Midbrain (tissue), 1 donor: Measurements from ENCODE around the gene COL27A1.
"Not testable (repeated sequence)": the region's sequence is repeated elsewhere in the genome, so short reads cannot be mapped to it uniquely, and the experiment has no call there.

ENCODE experiments used
- DNase-seq: peaks from one replicate; lab custom pipeline; 2025; lab: John Stamatoyannopoulos, UW

COL27A1 gene

DNA sequence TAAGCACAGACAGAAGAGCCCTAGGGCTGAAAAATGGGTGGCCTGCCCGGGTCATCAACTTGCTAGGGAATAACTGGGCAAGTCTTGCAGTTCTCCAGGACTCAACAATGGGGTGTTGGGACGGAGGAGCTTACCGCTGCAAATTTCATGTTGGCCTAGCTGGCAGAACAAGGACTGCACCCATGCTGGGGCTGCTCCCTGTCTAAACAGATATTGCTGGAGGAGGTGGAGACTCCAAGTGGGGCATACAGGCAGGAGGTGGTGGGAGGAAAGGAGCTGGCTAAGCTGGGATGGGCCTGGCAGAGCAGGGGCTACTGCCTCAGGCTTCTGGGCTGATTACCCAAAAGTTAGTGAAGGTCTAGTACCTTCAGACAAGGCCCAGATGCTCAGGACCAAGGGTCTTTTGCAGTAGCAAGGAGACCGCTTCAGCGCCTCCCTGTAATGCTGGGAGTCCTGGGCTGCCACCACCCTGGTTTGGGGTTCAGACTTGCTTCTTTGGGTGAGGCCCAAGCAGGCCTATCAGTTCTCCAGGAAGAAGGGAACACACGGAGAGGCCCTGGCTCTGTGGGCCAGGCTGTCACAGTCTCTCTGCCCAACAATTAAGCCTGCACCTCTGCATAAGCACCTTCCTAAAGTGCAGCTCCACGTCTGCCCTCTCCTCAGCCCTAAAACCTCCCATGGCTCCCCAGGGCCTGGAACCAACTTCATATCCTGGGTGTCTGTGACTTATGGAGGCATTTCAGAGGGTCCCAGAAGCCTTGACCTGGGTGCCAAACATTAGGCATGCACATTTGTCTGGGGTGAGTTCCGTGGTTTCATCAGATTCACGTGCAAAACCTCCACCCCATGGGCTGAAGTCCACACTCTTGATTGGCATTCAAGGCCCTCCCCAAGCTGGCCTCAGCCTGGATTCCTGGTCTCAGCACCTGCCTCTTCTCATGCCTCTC, 32.0 kb upstream of the COL27A1 start:
- DNase-seq = no peak

DNA sequence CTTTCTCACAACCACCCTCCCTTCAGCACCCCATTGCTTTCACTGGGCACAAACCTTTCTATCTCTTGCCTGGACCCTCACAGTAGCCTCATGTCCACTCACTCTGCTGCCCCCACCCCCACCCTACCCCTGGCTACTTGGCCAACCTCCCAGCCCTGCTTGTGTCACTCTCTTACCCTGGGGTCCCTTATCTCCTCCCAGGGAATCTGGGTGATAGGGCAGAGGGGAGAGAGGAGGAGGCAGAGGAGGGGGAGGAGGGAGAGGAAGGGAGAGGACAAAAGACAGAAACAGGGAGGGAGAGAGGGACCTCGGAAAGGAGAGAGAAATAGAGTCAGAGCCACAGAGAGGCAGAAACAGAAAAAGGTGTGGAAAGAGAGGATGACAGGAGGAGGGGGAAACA, 31.2 kb upstream of the COL27A1 start:
- DNase-seq = no peak

DNA sequence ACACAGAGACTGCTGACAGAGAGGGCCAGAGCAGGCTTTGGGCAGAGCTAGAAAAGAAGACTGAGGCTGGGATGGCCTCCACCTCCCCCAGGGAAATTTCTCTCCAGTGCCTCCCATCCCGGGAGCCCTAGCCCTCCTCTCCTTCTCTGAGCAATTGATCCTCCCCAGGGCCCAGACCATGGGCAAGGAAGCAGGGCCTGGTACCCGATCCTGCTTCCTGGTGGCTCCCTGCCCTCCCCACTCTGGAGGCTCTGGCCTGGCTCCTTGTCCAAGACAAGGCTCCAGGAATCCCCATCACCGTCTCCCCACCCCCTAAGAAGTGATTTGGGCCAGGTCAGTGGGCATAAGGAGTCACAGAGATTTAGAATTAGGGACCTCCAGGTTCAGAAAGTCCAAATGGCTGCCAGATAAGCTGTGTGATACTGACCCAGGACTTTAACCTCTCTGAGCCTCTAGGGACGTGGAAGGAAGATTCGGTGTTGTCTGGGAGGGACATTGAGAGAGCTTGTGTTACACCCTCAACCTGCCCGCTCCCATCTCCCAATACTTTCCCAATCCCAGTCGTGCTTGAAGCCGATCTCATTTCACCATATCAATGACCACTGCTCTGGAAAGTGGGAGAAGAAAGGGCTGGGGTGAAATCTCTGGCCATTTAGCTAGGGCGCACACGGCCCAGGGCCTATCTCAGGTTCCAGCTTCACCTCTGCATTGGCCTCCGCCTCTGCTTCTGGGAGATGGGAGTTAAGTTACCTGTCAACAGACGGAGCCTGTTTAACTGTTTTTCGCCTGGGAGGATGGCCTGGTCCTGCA, 30.5 kb upstream of the COL27A1 start:
- no peak for DNase-seq

DNA sequence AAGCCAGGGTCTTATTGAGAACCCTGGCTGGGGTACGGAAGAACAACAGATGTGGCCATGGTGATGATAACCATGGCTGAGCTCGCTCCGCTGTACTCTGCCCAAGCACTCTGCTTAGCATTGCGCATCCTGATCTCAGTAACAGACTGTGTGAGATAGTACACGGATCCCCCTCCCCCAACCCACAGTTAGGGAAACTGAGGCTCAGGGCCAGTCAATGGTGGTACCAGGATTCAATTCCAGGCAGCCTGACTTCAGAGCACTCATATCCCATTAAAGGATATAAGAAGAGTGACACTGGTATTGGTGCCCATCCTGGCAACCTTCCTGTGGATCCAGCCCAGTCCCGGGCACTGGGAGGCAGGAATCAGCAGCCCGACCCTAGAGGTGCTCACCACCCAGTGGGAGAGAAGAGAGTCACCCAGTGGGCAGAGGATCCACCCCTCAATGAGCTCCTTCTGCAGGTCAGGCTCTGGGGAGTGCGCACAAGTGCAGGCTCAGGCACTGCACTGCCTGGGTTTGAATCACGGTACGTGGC, 29.8 kb upstream of the COL27A1 start:
- no peak for DNase-seq

DNA sequence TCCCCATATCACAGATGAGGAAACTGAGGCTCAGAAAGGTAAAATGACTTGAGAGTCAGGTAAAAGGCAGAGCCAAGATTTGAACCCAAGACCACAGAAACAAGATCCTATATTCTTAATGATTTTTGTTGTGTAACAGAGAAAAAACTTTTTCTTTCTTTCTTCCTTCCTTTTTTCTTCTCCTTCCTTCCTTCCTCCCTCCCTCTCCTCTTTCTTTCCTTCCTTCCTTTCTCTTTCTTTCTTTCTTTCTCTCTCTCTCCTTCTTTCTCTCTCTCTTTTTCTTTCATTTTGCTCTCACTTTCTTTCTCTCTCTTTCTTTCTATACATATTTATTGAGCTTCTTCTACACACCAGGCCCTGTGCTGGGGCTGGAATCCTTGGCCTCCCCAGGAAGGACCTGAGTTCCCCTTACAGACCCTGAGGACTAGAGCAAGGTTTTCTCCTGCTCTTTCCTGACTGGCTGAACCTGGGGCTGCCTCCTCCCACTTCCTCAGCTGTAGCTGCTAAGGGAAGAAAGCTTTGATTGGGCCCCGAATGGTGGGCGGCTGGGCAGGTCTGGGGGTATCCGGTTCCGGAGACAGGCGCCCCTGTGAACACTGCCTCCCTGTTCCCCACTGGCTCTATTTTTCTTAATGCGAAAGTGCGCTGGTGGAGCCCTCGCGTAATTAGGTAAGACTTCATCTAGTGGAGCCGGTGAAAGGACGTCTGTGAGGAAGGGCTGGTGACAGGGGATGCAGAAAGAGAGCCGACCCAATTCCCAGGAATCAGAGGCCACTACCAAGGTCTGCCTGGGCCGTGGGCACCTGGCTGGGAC, 28.9 kb upstream of the COL27A1 start:
- no peak for DNase-seq

DNA sequence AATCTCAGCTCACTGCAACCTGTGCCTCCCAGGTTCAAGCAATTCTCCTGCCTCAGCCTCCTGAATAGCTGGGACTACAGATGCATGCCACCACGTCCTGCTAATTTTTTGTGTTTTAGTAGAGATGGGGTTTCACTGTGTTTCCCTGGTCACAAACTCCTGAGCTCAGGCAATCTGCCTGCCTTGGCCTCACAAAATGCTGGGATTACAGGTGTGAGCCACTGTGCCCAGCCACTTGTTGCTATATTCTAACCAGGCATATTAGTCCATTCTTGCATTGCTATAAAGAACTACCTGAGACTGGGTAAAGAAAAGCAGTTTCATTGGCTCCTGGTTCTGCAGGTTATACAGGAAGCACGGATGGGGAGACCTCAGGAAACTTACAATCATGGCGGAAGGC, 26.6 kb upstream of the COL27A1 start:
- not testable (repeated sequence) for DNase-seq

DNA sequence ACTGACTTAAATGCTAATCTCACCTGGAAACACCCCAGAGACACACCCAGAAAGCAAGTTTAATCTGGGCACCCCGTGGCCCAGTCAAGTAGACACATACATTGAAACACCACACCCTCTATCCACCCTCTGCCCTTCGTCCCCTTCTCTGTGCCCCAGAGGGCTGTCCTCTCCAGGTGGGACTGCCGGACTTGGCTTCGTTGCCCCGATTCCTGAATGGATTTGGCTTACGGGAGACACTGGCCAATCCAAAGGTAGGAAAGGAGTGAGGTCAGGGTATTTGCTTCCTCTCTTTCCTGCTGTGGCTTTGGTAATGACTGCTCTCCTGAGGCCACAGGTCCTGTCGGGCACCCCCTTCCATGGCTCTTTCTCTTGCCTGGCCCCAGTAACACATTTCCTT, 25.2 kb upstream of the COL27A1 start:
- DNase-seq = no peak

DNA sequence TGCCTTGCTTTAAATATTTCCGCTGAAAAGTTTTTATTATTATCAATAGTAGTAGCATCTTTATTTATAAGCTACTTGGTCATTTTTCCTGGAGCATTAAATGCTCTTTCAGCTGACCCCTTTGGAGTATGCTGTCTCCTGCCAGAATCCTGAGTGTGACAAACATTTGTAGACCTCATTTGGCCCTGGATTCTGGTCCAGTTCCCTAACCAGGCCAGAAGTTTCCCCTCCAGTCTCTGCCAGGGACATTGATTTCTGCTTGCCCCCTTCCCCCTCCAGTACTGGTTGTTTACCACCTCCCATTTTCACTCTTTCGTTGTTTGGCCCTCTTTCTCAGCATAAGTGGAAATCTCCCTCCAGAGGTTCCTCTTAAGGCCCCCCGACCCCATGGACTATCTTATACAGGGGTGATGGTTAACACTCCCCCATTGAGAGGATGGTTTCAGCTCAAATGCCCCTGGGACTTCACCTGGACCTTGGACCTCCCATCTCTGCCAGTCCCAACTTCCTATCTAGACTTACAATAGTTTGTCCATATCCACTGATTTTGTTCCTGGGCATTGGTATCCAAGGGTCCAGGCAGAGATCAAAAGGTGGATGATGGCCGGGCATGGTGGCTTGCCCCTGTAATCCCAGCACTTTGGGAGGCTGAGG, 24.6 kb upstream of the COL27A1 start:
- DNase-seq = no peak

DNA sequence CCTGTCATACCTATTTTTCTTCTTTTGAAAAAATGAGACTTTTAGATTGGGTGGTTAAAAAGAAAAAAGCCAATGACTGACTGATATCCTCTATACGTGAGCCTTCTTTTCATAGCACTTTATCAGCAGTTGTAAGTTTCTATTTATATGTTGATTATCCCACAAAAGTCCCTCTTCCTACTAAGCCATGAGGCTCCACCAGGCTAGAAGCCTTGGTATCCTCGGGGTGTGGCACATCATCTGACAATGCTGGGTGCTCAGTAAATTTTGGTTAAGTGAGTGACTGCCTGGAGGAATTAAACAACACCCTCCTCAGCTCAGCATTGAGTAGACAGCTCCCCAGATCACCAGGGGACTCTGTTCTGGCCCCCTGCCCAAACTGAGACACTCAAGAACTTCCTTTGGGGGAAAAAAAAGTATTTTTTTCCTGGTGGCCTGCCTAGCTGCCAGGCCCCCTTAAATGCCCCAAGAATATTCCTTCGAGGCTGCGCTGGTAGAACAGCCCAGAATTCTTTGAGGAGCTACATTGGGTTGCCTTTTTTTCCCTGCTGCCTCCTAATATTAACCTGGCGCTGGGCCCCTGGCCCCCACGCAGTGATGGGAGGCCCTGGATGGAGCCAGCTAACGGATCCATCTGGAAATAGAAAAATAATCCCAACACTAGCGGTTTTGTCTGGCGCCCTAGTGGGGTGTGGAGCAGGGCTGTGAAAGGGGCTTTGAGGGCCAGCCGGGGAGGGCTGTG, 23.4 kb upstream of the COL27A1 start:
- no peak for DNase-seq

DNA sequence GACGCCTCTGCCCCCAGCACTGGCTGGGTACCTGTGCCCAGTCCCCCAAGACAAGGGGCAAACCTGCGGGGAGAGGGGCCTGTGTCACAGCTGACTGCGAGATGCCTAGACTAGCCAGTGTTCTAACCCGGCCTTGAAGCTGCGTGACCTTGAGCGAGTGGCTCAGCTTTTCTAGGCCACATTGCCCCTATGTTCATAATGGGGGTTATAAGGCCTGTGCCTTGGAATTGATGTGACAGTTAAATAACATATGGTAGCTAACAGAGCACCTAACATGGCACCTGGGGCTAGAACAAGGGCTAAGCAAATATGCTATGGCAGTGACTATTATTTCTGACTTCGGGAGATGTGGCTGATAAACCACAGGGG, 22.8 kb upstream of the COL27A1 start:
- DNase-seq = no peak

DNA sequence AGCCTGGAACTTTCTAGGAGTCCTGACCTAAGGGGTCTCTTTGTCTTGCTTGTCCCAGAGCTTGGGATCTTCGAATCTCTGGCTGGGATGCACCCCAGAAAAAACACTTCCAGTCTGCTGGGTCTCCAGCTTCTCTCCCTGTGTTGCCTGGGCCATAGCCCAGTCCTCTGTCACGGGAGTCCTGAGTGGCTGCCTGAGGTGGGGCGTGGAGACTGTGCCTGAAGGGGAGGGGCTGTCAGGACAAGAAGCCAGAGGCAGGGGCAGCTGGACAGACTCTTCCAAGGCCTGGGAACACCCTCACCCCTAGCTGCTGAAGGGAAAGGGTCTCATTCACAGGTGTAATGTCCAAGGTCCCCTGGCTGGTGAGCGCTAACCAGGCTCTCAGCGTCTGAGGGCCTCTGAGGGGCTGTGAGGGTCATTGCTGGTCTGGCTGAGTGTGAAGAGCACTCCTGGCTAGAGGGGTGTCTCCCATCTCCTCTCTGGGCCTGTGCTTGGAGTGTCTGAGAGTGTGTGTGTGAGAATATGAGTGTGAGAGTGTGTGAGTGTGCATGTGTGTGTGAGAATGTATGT, 20.4 kb upstream of the COL27A1 start:
- DNase-seq = no peak

DNA sequence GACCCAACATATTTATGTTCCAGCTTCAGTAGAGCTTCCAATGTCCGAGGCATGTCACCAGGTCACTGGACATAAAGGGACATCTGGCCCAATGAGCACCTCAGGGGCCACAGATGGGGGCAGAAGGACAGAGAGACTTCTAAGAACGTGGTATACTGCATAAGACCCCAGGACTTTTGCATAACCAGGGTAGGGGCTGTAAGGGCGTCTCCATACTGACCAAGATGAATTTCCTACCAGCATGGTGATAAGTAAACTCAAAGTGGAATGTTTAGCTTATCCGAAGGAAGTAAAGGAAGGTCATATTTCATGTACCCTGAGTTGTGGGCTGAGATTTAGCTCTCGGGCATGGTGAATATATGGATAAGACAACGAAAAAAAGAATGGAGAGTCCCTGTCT, 17.5 kb upstream of the COL27A1 start:
- DNase-seq = no peak

DNA sequence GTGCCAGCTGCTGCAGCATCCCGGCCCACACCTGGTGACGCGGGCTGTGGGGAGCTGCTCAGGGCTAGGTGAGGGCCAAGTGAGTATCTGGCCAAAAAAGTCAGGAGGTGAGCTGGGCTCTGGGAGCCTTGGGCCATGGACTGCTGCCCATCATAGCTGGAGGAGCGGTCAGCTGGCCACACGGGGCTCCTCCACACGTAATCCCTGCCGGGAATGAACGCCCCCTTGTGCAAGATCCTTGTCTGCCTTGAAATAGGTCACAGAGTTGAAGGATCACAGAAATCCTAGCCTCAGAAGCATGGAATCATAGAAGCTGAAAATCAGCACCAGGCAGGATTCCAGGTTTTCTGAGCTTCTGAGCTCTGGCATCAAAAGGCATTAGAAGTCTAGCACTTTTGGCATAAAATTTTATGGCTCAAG, 16.8 kb upstream of the COL27A1 start:
- no peak for DNase-seq

DNA sequence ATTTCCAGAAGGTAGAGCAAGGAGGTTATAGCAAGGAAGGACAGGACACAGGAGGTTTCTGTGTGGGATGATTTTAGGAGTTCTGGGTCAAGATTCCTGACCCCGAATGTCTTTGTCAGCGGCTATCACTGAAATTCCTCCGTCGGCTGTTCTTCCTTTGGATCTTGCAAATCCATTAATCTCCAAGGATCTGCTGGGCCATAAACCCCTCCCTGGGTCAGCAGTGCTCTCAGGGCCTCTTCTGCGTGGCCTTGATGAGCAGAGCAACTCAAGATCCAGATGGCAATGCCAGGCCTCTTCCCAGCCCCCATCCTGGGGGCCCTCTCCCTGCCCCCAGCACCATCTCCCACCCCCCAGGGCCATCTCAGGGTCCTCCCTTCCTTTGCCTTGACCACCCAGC, 16.3 kb upstream of the COL27A1 start:
- no peak for DNase-seq

DNA sequence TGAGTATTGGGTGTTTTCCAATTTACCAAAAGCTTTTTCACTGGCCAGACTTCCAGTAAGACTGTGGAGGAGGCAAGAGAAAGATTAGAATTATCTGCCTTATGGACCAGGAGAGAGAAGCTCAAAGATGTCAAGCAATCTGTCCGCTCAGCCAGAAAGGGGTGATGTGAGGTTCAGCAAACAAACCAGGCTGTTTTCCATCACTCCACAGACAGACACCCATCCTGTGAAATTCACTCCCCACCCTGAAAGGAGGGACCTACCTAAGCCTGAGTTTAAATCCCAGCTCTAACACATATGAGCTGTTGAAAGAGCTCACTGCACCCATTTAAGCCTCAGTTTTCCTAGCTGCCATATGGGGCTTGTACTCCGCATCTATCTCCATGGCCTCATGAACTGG, 14.9 kb upstream of the COL27A1 start:
- DNase-seq = no peak

DNA sequence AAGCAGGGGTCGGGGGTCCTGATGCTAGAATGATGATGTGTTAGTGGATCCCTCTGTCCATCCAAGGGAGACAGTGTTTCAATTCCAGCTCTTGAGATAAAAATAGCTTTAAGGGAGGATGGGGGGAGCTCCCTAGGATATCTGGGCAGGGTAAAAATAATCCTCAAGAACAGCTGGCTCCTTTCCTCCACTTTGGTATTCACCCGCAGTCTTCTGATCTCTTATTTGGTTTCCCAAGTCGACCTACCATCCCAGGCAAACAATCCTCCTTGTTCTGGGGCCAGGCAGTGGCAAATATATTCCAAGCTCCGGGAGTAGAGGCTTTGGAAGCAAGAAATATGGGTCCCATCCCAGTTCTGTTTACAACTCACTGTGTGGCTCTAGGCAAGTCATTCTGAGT, 14.5 kb upstream of the COL27A1 start:
- DNase-seq = peak; percentile 34

DNA sequence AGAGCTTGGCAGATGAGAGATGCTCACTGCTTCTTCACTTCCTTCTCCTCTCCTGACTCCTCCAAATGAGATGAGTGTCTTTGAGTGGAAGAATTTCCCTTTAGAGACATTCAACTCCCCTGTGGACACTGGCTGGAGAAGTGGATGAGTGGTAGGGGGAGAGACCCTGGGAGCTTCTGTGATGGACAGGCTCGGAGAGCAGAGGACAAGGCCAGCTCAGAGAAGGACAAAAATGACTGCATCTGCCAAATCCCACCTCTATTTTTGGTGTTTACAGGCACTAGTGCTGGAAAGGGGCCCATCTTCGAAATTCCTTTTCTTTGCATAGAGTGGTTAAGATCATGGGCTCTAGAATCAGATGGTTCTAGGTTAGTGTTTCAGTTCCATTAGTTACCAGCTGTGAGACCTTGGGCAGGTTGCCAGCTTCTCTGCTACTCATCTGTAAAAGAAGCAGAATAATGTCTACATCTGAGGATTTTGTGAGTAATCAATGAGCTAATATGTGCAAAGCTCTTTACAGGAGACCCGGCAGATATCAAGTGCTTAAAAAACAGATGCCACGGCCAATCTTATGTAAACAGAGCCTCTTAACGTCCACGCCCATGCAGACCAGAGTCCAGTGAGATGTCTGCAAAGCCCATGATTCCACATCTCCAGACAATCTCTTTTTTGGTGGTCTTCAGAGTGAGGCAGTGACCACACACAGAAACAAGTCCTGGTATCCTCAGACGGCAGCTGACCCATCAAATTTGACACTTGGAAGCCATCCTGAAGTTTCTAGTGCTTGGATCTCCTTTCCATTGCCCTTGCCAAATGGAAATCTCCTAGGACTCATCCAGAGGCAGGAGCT, 13.6 kb upstream of the COL27A1 start:
- no peak for DNase-seq

DNA sequence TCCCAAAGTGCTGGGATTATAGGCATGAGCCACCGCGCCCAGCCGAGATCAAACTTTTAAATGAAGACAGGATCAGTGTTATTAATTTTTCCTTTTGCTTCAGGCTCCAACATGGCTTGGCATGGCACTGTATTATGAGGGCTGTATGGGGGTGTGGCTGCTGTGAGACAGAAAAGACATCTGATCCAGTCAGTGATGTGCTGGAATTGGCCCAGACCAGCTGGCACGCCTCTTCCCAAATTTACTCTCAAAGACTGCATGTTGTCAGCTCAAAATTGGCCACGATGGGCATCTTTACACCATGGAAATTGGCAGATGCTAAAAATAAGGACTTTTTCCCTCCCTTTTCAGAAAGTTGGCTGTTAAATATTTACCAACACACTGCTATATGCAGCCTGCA, 12.1 kb upstream of the COL27A1 start:
- no peak for DNase-seq

DNA sequence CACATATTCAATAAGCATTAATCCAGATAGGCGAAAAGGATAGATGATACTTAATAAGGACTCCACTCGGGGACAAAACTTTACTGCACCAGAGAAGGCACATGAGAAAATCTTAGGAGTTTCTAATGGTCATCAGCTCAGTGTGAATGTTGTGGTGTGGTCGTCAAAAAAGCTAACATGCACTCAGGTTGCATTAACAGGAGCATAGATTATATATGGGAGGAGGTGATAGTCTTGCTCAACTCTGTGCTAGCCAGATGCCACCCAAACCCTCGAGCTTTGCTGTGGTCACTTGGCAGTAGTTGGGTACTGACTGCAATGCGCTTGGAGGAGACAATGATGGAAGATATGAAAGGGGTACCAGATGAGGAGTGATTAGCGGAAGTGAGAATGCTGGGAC, 8.6 kb upstream of the COL27A1 start:
- no peak for DNase-seq

DNA sequence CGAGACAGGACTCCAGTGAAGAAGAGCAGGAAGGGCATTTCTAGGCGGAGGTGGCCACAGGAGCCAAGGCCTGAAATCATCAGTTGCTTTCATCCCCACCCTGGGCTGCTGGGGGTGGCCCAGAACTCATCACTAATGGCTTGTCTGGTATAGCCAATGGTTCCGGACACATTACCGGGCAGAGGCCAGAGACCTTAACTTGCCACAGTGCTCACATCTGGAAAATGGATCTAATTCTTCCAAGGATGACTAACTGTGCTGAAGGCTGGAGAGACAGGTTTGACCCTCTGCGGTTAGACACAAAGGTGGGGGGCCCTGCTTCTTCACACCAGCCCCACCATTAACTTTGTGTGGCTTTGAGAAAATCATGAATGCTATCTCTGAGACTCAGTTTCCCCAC, 6.2 kb upstream of the COL27A1 start:
- no peak for DNase-seq
